ENCODE measurements around the gene TMIGD2. TPM values are rescaled to one million over a fixed set of nuclear protein-coding genes. Genes with fewer than 3 reads are reported as not detected.
"Not testable (repeated sequence)": the region's sequence is repeated elsewhere in the genome, so short reads cannot be mapped to it uniquely, and the experiment has no call there.

Gene TMIGD2
- total and polyA plus RNA-seq, 2 of the 4 experiments (the other 2 are of a cell fraction) = not detected

DNA sequence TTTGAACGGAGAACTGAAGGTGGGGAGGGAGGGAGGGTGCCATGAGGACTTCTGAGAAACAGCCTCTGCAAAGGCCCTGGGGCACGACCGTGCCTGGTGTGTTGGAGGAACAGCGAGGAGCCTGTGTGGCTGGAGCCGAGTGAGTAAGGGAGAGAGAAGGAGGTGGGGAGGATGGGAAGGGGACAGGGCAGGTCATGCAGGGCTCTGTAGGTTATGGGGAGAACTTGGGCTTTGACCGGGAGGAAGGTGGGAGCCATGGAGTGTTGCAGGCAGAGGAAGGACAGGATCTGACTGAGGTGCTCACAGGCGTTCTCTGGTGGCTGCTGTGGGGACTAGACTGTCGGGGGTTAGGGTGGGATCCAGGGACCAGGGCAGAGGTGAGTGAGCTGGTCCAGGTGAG lies 47.9 kb upstream of the TMIGD2 start:
- H3K4me3 ChIP-seq (ENCODE audit: insufficient read depth, low read depth, low read length) = no peak overlapping the region
- in situ Hi-C loops (cut with MboI; ENCODE audit: low sequenced_read_pairs) = loop anchor here (5.0 kb wide), 1 partner anchor 83 kb away; no protein-coding TSS in a partner anchor

DNA sequence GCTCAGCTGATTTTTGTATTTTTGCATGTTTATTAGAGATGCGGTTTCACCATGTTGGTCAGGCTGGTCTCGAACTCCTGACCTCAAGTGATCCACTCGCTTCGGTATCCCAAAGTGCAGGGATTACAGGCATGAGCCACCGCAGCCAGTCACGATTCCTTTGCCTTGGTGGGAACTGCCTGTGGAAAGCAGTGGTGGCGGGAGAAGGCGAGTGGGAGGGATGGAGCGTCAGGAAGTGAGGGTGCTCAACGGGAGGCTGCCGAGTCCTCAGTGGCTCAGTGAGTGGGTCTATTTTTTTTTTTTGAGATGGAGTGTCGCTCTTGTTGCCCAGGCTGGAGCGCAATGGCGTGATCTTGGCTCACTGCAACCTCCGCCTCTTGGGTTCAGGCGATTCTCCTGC lies 47.0 kb upstream of the TMIGD2 start:
- WGBS, 2 experiments (ENCODE audit: extremely low coverage in 2 of 2, insufficient read length in 1 of 2) = 93% methylated on average over 6 of the region's 16 CpGs; no CpG with 5 or more reads in 1 of the 2 experiments

More for the DNA sequence above, 47.9 kb upstream of the TMIGD2 start:
- Histone ChIP-seq H3K9me1 (ENCODE audit: insufficient read depth, low read length) (no peaks in the 10 kb centered on the region), H3K36me3 (ENCODE audit: control insufficient read depth, insufficient read depth, low read length) (peaks cover 13% of the 10 kb centered on the region), H3K79me1 (ENCODE audit: low read depth in 1 of 2, low read length in 2 of 2) (peaks cover 0 to 4% of the 10 kb centered on the region in 2 experiments; a peak in 1 of 4 replicates), H3K27ac (ENCODE audit: insufficient read depth, low read length) (no peak overlapping the region), H3K9me3 (ENCODE audit: control insufficient read depth, insufficient read depth, low read length) (no peaks in the 10 kb centered on the region), H3K4me2 (ENCODE audit: low read depth, low read length) (no peak overlapping the region), H4K91ac (ENCODE audit: insufficient read depth, low read depth, low read length) (no peak overlapping the region), H3K56ac (ENCODE audit: extremely low read depth, insufficient read depth, low read length) (no peak overlapping the region), H2BK120ac (ENCODE audit: low read depth, low read length) (no peak overlapping the region), H3K14ac (replicated peaks; ENCODE audit: low read depth, low read length) (no peak overlapping the region), H4K8ac (ENCODE audit: low read depth in 2 of 2, low read length in 2 of 2) (no peak overlapping the region), H3K9ac (ENCODE audit: low read depth, low read length) (no peak overlapping the region), H3K23ac (ENCODE audit: low read depth, low read length) (no peak overlapping the region), H2BK15ac (ENCODE audit: low read depth, low read length) (no peak overlapping the region), H3K4ac (ENCODE audit: low read depth, low read length) (no peak overlapping the region), H2AK5ac (ENCODE audit: low read depth, low read length) (no peak overlapping the region), H3K4me1 (ENCODE audit: control insufficient read depth, insufficient read depth, low read length) (no peaks in the 10 kb centered on the region), H4K5ac (ENCODE audit: low read depth, low read length) (no peak overlapping the region), H2BK5ac (ENCODE audit: low read depth, low read length, poor library complexity, severe bottlenecking) (no peak overlapping the region), H2AFZ (replicated peaks; ENCODE audit: low read length, poor library complexity) (no peak overlapping the region), H3K27me3 (ENCODE audit: control insufficient read depth, insufficient read depth, low read length) (no peaks in the 10 kb centered on the region), H2BK20ac (ENCODE audit: low read depth, low read length) (no peak overlapping the region), H3K18ac (ENCODE audit: low read depth, low read length) (no peak overlapping the region), H4K20me1 (ENCODE audit: insufficient read depth, low read length) (no peaks in the 10 kb centered on the region; the same call in 1 of the 2 replicates), H2AK9ac (replicated peaks; ENCODE audit: low read depth, low read length, poor library complexity) (no peak overlapping the region)
- no peak for ATAC-seq (ENCODE audit: low read depth)
- intact Hi-C loops (cut with micrococcal nuclease) (no loop called here), dilution Hi-C loops (cut with HindIII; ENCODE audit: low sequenced_read_pairs, unreplicated experiment) (no loop called here)
- POLR2A ChIA-PET (ENCODE audit: unreplicated experiment) = no interaction called here
- BruUV-seq (replicated peaks) = no TSS peak
- 58% methylated on average over 2 of the region's 8 CpGs; no CpG with 5 or more reads in 1 of the 2 experiments for WGBS, 2 experiments (ENCODE audit: extremely low coverage in 2 of 2, insufficient read length in 1 of 2)
- DNase-seq = no peak
- TF ChIP-seq POLR2A (IDR thresholded peaks at IDR 0.05; ENCODE audit: low read depth, low read length) = no peak
- no peak for TF ChIP-seq CTCF (conservative IDR thresholded peaks at IDR 0.05; ENCODE audit: low read depth, low read length)
- no peak for TF ChIP-seq RAD21 (IDR thresholded peaks at IDR 0.05; ENCODE audit: low read length)
- TF ChIP-seq FOS (IDR thresholded peaks at IDR 0.05; ENCODE audit: low read depth, low read length) = no peak
- TF ChIP-seq NFE2L2 (IDR thresholded peaks at IDR 0.05; ENCODE audit: low read depth, low read length) = no peak
- no peak for TF ChIP-seq CEBPB (IDR thresholded peaks at IDR 0.05; ENCODE audit: low read depth, low read length)
- CTCF ChIA-PET = no interaction called here

More for the DNA sequence above, 47.0 kb upstream of the TMIGD2 start:
- H2AK5ac ChIP-seq (ENCODE audit: low read depth, low read length); H2BK15ac ChIP-seq (ENCODE audit: low read depth, low read length); H3K9me1 ChIP-seq (ENCODE audit: insufficient read depth, low read length); H3K56ac ChIP-seq (ENCODE audit: extremely low read depth, insufficient read depth, low read length); H2AFZ ChIP-seq (replicated peaks; ENCODE audit: low read length, poor library complexity); in situ Hi-C loops (cut with MboI; ENCODE audit: low sequenced_read_pairs); H3K23ac ChIP-seq (ENCODE audit: low read depth, low read length); H3K79me1 ChIP-seq (ENCODE audit: low read depth in 1 of 2, low read length in 2 of 2); H3K14ac ChIP-seq (replicated peaks; ENCODE audit: low read depth, low read length); intact Hi-C loops (cut with micrococcal nuclease); H4K5ac ChIP-seq (ENCODE audit: low read depth, low read length); H3K27ac ChIP-seq (ENCODE audit: insufficient read depth, low read length); H3K4me1 ChIP-seq (ENCODE audit: control insufficient read depth, insufficient read depth, low read length); H2BK5ac ChIP-seq (ENCODE audit: low read depth, low read length, poor library complexity, severe bottlenecking); H4K20me1 ChIP-seq (ENCODE audit: insufficient read depth, low read length); H3K18ac ChIP-seq (ENCODE audit: low read depth, low read length); dilution Hi-C loops (cut with HindIII; ENCODE audit: low sequenced_read_pairs, unreplicated experiment); H3K4ac ChIP-seq (ENCODE audit: low read depth, low read length); H3K9ac ChIP-seq (ENCODE audit: low read depth, low read length); H3K4me2 ChIP-seq (ENCODE audit: low read depth, low read length); ATAC-seq (ENCODE audit: low read depth); H2AK9ac ChIP-seq (replicated peaks; ENCODE audit: low read depth, low read length, poor library complexity); BruUV-seq (replicated peaks); H3K4me3 ChIP-seq (ENCODE audit: insufficient read depth, low read depth, low read length); H4K8ac ChIP-seq (ENCODE audit: low read depth in 2 of 2, low read length in 2 of 2); DNase-seq; POLR2A ChIA-PET (ENCODE audit: unreplicated experiment); H2BK20ac ChIP-seq (ENCODE audit: low read depth, low read length); H3K27me3 ChIP-seq (ENCODE audit: control insufficient read depth, insufficient read depth, low read length); H3K9me3 ChIP-seq (ENCODE audit: control insufficient read depth, insufficient read depth, low read length); H2BK120ac ChIP-seq (ENCODE audit: low read depth, low read length); H4K91ac ChIP-seq (ENCODE audit: insufficient read depth, low read depth, low read length): not testable (repeated sequence)
- H3K36me3 ChIP-seq (ENCODE audit: control insufficient read depth, insufficient read depth, low read length) = peaks cover 11% of the 10 kb centered on the region
- CTCF ChIA-PET = interaction anchor here (0.7 kb wide), 1 partner anchor 19 kb away, joined by 4 read pairs; no protein-coding TSS in a partner anchor
